Endodermal cell (in vitro differentiated cells): ENCODE results near the gene DHRS11. TPM values are rescaled to one million over a fixed set of nuclear protein-coding genes. Genes with fewer than 3 reads are reported as not detected.
A peak's percentile ranks its signal among the peaks of the same experiment; 100 is the strongest.

Experiments
- DNase-seq: peaks from one replicate; pipeline ENCODE4 v3.0.0-alpha.2; 2017
- H3K27ac ChIP-seq: 2 replicates; pipeline ENCODE4 v1.5.1; 2013; ENCODE audit warnings: mild to moderate bottlenecking, low read depth, low read length, moderate library complexity
- H3K27me3 ChIP-seq: 2 replicates; pipeline ENCODE4 v1.6.1; 2013; ENCODE audit warnings: mild to moderate bottlenecking, low read length, moderate library complexity; ENCODE audit not compliant: insufficient read depth, control insufficient read depth, poor library complexity, severe bottlenecking
- H3K36me3 ChIP-seq: 2 replicates; pipeline ENCODE4 v1.7.0; 2013; ENCODE audit warnings: mild to moderate bottlenecking, low read length, moderate library complexity; ENCODE audit not compliant: control insufficient read depth, insufficient read depth
- H3K4me1 ChIP-seq: one replicate; pipeline ENCODE4 v1.7.0; 2013; ENCODE audit warnings: low read length; ENCODE audit not compliant: control insufficient read depth, insufficient read depth
- H3K4me3 ChIP-seq: 2 replicates; pipeline ENCODE4 v1.5.1; 2013; ENCODE audit warnings: mild to moderate bottlenecking, low read length, moderate library complexity
- H3K9ac ChIP-seq: 2 replicates; pipeline ENCODE4 v1.6.1; 2013; ENCODE audit warnings: mild to moderate bottlenecking, low read length, moderate library complexity; ENCODE audit not compliant: poor library complexity, severe bottlenecking; ENCODE audit errors: extremely low read depth
- H3K9me3 ChIP-seq: 2 replicates; pipeline ENCODE4 v1.6.1; 2013; ENCODE audit warnings: mild to moderate bottlenecking, low read length, moderate library complexity; ENCODE audit not compliant: control insufficient read depth
- H3K27ac Mint-ChIP-seq: 2 replicates; pipeline ENCODE4 v1.8.0; 2020; ENCODE audit warnings: mixed read lengths
- H3K27me3 Mint-ChIP-seq: 2 replicates; pipeline ENCODE4 v1.8.0; 2021; ENCODE audit warnings: mild to moderate bottlenecking, mixed read lengths; ENCODE audit not compliant: insufficient read depth
- H3K36me3 Mint-ChIP-seq: 2 replicates; pipeline ENCODE4 v1.8.0; 2020; ENCODE audit warnings: low read depth, mixed read lengths
- H3K4me1 Mint-ChIP-seq: 2 replicates; pipeline ENCODE4 v1.8.0; 2020; ENCODE audit warnings: mixed read lengths
- H3K4me3 Mint-ChIP-seq: 2 replicates; pipeline ENCODE4 v1.8.0; 2020; ENCODE audit warnings: mild to moderate bottlenecking, moderate library complexity, mixed read lengths
- H3K9me3 Mint-ChIP-seq: 2 replicates; pipeline ENCODE4 v1.8.0; 2020; ENCODE audit warnings: mild to moderate bottlenecking, mixed read lengths
- WGBS, 2 experiments: methylation state at CpG; one replicate each; pipeline versions ENCODE4 v1.1.5 to v1.1.7; 2013; ENCODE audit warnings: missing lambda C conversion rate in 2 of 2, mixed read lengths in 1 of 2; ENCODE audit not compliant: insufficient coverage in 1 of 2, insufficient read length in 1 of 2; 5-methylcytosine and 5-hydroxymethylcytosine counted together
- total RNA-seq, 2 donors: library from RNA; stranded (reverse); fragmentation: NEBNext Ultra II Directional in 1 of 2; extraction: Animal tissue kit (Norgen Biotek cat#: 25700) in 1 of 2; gene quantifications; 2 replicates in 1 of 2; 3 replicates in 1 of 2; pipeline ENCODE4 v1.2.1, GENCODE V29; 2021
- TF ChIP-seq, protein P1 (sequence below): fragments of 200-600 bp; sonication (generic); conservative IDR thresholded peaks from 2 replicates; pipeline ENCODE4 v1.5.0; 2021; ENCODE audit warnings: antibody characterized with exemption, mild to moderate bottlenecking

Gene DHRS11
- total RNA-seq, 2 donors from 2014 or later: 25.5 to 28.5 TPM

GRCh38 chr17:36544307-36545076, 47.2 kb upstream of the DHRS11 start, which contains the start of gene GGNBP2:
TSS of gene GGNBP2 (plus strand) at chr17:36544919. CDS start at chr17:36545725, 806 bp downstream.
- Mint-ChIP-seq H3K27ac (peak within 1 kb of the TSS; percentile 99), H3K27me3 (no peaks in the 10 kb centered on the region), H3K4me3 (peak within 1 kb of the TSS; percentile 93), H3K9me3 (no peaks in the 10 kb centered on the region), H3K36me3 (peaks cover 11% of the 10 kb centered on the region), H3K4me1 (peaks cover 16% of the 10 kb centered on the region)
- H3K4me1 ChIP-seq: no peaks in the 10 kb centered on the region
- WGBS, 2 experiments: 0% methylated on average over 16 to 67 of the region's 71 CpGs
- no peaks in the 10 kb centered on the region for H3K9me3 ChIP-seq
- H3K27me3 ChIP-seq: no peaks in the 10 kb centered on the region
- H3K27ac ChIP-seq: peak within 1 kb of the TSS; percentile 94
- TF ChIP-seq, protein P1, sequence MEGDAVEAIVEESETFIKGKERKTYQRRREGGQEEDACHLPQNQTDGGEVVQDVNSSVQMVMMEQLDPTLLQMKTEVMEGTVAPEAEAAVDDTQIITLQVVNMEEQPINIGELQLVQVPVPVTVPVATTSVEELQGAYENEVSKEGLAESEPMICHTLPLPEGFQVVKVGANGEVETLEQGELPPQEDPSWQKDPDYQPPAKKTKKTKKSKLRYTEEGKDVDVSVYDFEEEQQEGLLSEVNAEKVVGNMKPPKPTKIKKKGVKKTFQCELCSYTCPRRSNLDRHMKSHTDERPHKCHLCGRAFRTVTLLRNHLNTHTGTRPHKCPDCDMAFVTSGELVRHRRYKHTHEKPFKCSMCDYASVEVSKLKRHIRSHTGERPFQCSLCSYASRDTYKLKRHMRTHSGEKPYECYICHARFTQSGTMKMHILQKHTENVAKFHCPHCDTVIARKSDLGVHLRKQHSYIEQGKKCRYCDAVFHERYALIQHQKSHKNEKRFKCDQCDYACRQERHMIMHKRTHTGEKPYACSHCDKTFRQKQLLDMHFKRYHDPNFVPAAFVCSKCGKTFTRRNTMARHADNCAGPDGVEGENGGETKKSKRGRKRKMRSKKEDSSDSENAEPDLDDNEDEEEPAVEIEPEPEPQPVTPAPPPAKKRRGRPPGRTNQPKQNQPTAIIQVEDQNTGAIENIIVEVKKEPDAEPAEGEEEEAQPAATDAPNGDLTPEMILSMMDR: no peak
- H3K36me3 ChIP-seq: peaks cover 23% of the 10 kb centered on the region
- DNase-seq: peak; percentile 99
- H3K9ac ChIP-seq: peak within 1 kb of the TSS; percentile 95
- peak within 1 kb of the TSS; percentile 99 for H3K4me3 ChIP-seq

DNA sequence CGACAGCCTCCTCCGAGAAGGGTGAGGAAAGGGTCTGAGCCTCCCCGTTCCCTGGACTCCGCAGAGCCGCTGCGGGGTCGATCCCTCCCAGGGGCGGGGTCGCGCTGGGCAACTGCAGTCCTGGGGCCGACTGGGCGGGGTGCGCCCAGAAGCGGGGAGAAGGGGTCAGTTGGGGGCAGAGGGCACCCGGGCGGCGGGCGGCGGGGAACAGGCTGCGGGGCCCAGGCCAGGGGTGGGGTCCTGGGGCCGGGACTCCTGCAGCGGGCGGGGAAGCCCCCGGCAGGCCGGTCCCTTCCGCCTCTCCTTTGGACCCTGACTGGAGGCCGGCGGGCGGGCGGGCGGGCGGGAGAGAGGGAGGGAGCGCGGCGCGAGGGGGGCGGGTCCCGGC, 46.6 kb upstream of the DHRS11 start:
- H3K27ac ChIP-seq: peak overlapping the region; percentile 89
- H3K4me3 Mint-ChIP-seq: peak overlapping the region; percentile 93
- H3K9me3 Mint-ChIP-seq: no peaks in the 10 kb centered on the region
- no peak for DNase-seq
- peaks cover 10% of the 10 kb centered on the region for H3K36me3 Mint-ChIP-seq
- H3K9me3 ChIP-seq: no peaks in the 10 kb centered on the region
- H3K36me3 ChIP-seq: peaks cover 28% of the 10 kb centered on the region
- 0% methylated on average over 33 of the region's 38 CpGs; no CpG with 5 or more reads in 1 of the 2 experiments for WGBS, 2 experiments
- TF ChIP-seq, protein P1: no peak
- no peaks in the 10 kb centered on the region for H3K27me3 Mint-ChIP-seq
- H3K4me1 Mint-ChIP-seq: peaks cover 18% of the 10 kb centered on the region
- H3K27me3 ChIP-seq: no peaks in the 10 kb centered on the region
- no peaks in the 10 kb centered on the region for H3K4me1 ChIP-seq
- peak overlapping the region; percentile 95 for H3K9ac ChIP-seq
- H3K4me3 ChIP-seq: peak overlapping the region; percentile 95
- H3K27ac Mint-ChIP-seq: peak overlapping the region; percentile 94

DNA sequence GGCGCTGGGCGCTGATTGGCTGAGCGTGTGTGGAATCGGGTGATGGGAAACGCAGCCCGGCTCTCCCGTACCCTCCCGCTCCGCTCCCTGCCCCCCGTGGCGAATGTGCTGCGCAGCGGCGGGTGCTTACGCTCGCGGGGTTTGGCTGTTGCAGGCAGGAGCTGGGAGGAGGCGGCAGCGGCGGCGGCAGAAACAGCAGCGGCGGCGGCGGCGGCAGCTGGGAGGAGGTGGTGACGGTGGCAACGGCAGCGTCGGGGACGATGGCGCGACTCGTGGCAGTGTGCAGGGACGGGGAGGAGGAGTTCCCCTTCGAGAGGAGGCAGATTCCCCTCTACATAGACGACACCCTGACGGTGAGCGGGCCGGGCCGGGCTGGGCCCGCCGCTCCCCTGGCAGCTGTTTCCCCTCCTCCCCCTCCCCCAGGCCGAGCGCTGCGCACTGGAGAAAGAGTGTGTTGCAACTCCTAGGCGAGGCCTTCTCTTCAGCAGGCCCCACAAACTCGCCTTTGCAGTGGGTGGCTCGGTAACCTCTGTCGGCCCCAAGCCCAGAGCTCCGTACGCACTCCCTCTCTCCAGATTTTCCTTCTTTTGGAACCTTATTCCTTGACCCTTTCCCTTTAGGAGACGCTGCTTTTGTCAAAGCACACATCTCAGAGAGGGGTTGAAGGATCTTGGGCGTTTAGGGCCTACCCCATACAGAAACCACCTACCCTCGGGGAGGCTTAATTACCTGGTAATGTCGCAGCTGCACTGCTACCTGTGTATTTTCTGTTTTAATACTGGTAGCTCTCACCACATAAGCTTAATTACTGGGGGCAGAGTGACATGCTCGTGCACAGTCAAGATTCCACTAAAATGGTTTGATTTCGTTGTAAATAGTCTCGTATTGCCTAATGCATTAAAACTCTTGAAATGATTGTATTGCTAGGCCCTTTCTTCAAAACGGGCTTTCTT, 45.9 kb upstream of the DHRS11 start:
- Histone ChIP-seq H3K36me3 (peaks cover 34% of the 10 kb centered on the region), H3K27me3 (no peaks in the 10 kb centered on the region), H3K9me3 (no peaks in the 10 kb centered on the region), H3K4me3 (peak overlapping the region; percentile 99), H3K4me1 (no peaks in the 10 kb centered on the region), H3K27ac (peak overlapping the region; percentile 94), H3K9ac (peak overlapping the region; percentile 92)
- 1% methylated on average over 17 to 60 of the region's 60 CpGs for WGBS, 2 experiments
- Mint-ChIP-seq H3K27ac (peak overlapping the region; percentile 95), H3K4me1 (peaks cover 22% of the 10 kb centered on the region), H3K4me3 (peak overlapping the region; percentile 93), H3K27me3 (no peaks in the 10 kb centered on the region), H3K36me3 (peaks cover 12% of the 10 kb centered on the region), H3K9me3 (no peaks in the 10 kb centered on the region)
- DNase-seq: peak; percentile 100
- TF ChIP-seq, protein P1: no peak
